K562 (cell line): ENCODE results near the gene NGRN. TPM values are rescaled to one million over a fixed set of nuclear protein-coding genes. Genes with fewer than 3 reads are reported as not detected.

Source experiments
- ATAC-seq: fragments of 200-7000 bp; cut with Tn5 transposase; 3 replicates; pipeline ENCODE4 v1.9.1; 2020; ENCODE audit warnings: moderate library complexity
- BruUV-seq: library from RNA; stranded (reverse); fragments of 400-500 nt; replicated peaks from 2 replicates; lab custom pipeline; 2021; lab: Mats Ljungman, UMichigan
- CTCF ChIA-PET: fragments of 300-600 bp; formaldehyde crosslinking; extraction: SDS; loops from one replicate; lab custom pipeline; 2021; ENCODE audit warnings: low intra/inter-chr PET ratio; lab: Yijun Ruan, JAX
- POLR2A ChIA-PET: fragments of 300-600, 350-650 bp; sonication (Branson Sonifier 250); formaldehyde crosslinking; extraction: SDS; loops from one replicate; lab custom pipeline; 2021; ENCODE audit warnings: antibody characterized with exemption, inconsistent platforms; lab: Yijun Ruan, JAX
- DNase-seq, 4 experiments: peaks; one replicate each; pipeline versions ENCODE4 v3.0.0 to v3.0.0-alpha.2; 2011 to 2018; ENCODE audit warnings: low spot score in 3 of 4, mixed read lengths in 3 of 4; ENCODE audit errors: extremely low read depth in 1 of 4
- FAIRE-seq: peaks from 2 replicates; lab custom pipeline; 2011; peaks lifted over from hg19 to GRCh38; lab: Jason Lieb, UNC
- H2AFZ ChIP-seq: 2 replicates; pipeline ENCODE4 v1.6.0; 2011; ENCODE audit warnings: low read depth, low read length, control low read depth, inconsistent platforms
- H3K27ac ChIP-seq: fragments of 200-600 bp; 3 replicates; pipeline ENCODE4 v1.8.0; 2011; ENCODE audit warnings: low read depth, mild to moderate bottlenecking, control low read depth, inconsistent platforms, low read length, moderate library complexity, mixed read lengths; ENCODE audit errors: extremely low read depth
- H3K27me3 ChIP-seq, 2 experiments: fragments of 300-600 bp in 1 of 2; 2 replicates in 1 of 2; 3 replicates in 1 of 2; pipeline versions ENCODE4 v1.6.0 to v1.8.0; 2011; ENCODE audit warnings: inconsistent platforms in 2 of 2, low read length in 2 of 2, mild to moderate bottlenecking in 1 of 2, mixed read lengths in 1 of 2, moderate library complexity in 1 of 2; ENCODE audit not compliant: control insufficient read depth in 2 of 2, insufficient read depth in 2 of 2
- H3K36me3 ChIP-seq: fragments of 300-600 bp; 3 replicates; pipeline ENCODE4 v1.8.0; 2011; ENCODE audit warnings: mild to moderate bottlenecking, low read length, inconsistent platforms; ENCODE audit not compliant: control insufficient read depth, insufficient read depth
- H3K4me1 ChIP-seq, 2 experiments: fragments of 200-600 bp in 1 of 2; replicated peaks in 1 of 2; 2 replicates in 1 of 2; 3 replicates in 1 of 2; pipeline versions ENCODE4 v1.5.1 to v1.8.0; 2011; ENCODE audit warnings: inconsistent platforms in 2 of 2, low read length in 2 of 2, mild to moderate bottlenecking in 1 of 2, mixed read lengths in 1 of 2, moderate library complexity in 1 of 2; ENCODE audit not compliant: control insufficient read depth in 2 of 2, insufficient read depth in 2 of 2
- H3K4me2 ChIP-seq: 2 replicates; pipeline ENCODE4 v1.6.1; 2011; ENCODE audit warnings: low read length, control low read depth, inconsistent platforms, mixed read lengths; ENCODE audit not compliant: insufficient read depth
- H3K4me3 ChIP-seq: fragments of 200-600 bp; sonication (generic), shearing (Covaris generic); 2 replicates; pipeline ENCODE4 v1.5.1; 2016; ENCODE audit warnings: control low read depth, inconsistent platforms
- H3K79me2 ChIP-seq: fragments of 200-600 bp; 3 replicates; pipeline ENCODE4 v1.8.0; 2011; ENCODE audit warnings: low read length, inconsistent platforms; ENCODE audit not compliant: control insufficient read depth, insufficient read depth
- H3K9ac ChIP-seq, 2 experiments: 2 replicates each; pipeline versions ENCODE4 v1.6.0 to v1.6.1; 2011; ENCODE audit warnings: low read depth in 2 of 2, low read length in 2 of 2, control low read depth in 1 of 2, inconsistent platforms in 1 of 2, mild to moderate bottlenecking in 1 of 2, mixed read lengths in 1 of 2; ENCODE audit not compliant: insufficient read depth in 1 of 2
- H3K9me1 ChIP-seq: one replicate; pipeline ENCODE4 v1.6.0; 2011; ENCODE audit warnings: inconsistent platforms, mild to moderate bottlenecking, low read length, moderate library complexity; ENCODE audit not compliant: control insufficient read depth, insufficient read depth
- H3K9me3 ChIP-seq: replicated peaks from 2 replicates; pipeline ENCODE4 v1.5.1; 2011; ENCODE audit warnings: low read depth, low read length, inconsistent platforms; ENCODE audit not compliant: control insufficient read depth, insufficient read depth
- H4K20me1 ChIP-seq: replicated peaks from 2 replicates; pipeline ENCODE4 v1.6.1; 2011; ENCODE audit warnings: low read length, inconsistent platforms, mixed read lengths; ENCODE audit not compliant: control insufficient read depth, insufficient read depth
- ARID4B ChIP-seq: sonication (generic); formaldehyde crosslinking; IDR thresholded peaks from 2 replicates; pipeline ENCODE4 v1.8.0; 2022; ENCODE audit warnings: mild to moderate bottlenecking, missing genetic modification reagents
- CHAMP1 ChIP-seq: fragments of 450-650 bp; IDR thresholded peaks from 2 replicates; pipeline ENCODE4 v1.6.1; 2016; ENCODE audit warnings: mild to moderate bottlenecking
- FOXK2 ChIP-seq, 2 experiments: fragments of 450-650 bp; IDR thresholded peaks in 1 of 2; conservative IDR thresholded peaks in 1 of 2; 2 replicates each; pipeline ENCODE4 v1.6.1; 2016; ENCODE audit warnings: low read depth in 2 of 2, mild to moderate bottlenecking in 1 of 2
- FUS ChIP-seq: fragments of 200-400 bp; formaldehyde crosslinking; optimal IDR thresholded peaks from 2 replicates; pipeline ENCODE3; 2017; ENCODE audit warnings: low read depth, low read length
- JUN ChIP-seq, 2 experiments: sonication (generic) in 1 of 2; formaldehyde crosslinking in 1 of 2; IDR thresholded peaks; 2 replicates each; pipeline versions ENCODE4 v1.6.1 to v1.8.0; 2012 to 2022; ENCODE audit warnings: borderline replicate concordance in 2 of 2, mild to moderate bottlenecking in 2 of 2, improper control_type of control experiment in 1 of 2, low read depth in 1 of 2, low read length in 1 of 2, missing genetic modification reagents in 1 of 2
- MAFK ChIP-seq: IDR thresholded peaks from 2 replicates; pipeline ENCODE4 v1.6.1; 2011; ENCODE audit warnings: low read length, improper control_type of control experiment
- RUNX1 ChIP-seq: sonication (generic); IDR thresholded peaks from 2 replicates; pipeline ENCODE4 v1.6.1; 2016; ENCODE audit warnings: antibody characterized with exemption, low read depth
- TCF3 ChIP-seq: sonication (generic); formaldehyde crosslinking; IDR thresholded peaks from 2 replicates; pipeline ENCODE4 v1.4.0; 2020; ENCODE audit warnings: mild to moderate bottlenecking, missing genetic modification reagents
- ZNF184 ChIP-seq: sonication (generic); formaldehyde crosslinking; IDR thresholded peaks from 2 replicates; pipeline ENCODE4 v1.5.0; 2020; ENCODE audit warnings: missing genetic modification reagents
- ZNF639 ChIP-seq, 2 experiments: fragments of 200-800 bp in 1 of 2; sonication (Bioruptor generic) in 1 of 2; sonication (generic) in 1 of 2; formaldehyde crosslinking in 1 of 2; IDR thresholded peaks in 1 of 2; conservative IDR thresholded peaks in 1 of 2; 2 replicates each; pipeline versions ENCODE4 v1.5.0 to v1.6.1; 2016 to 2020; ENCODE audit warnings: missing compliant biosample characterization in 1 of 2, missing genetic modification characterization in 1 of 2, missing genetic modification reagents in 1 of 2
- ZNF695 ChIP-seq: fragments of 450-650 bp; formaldehyde crosslinking; IDR thresholded peaks from 2 replicates; pipeline ENCODE4 v1.4.0; 2020; ENCODE audit warnings: mild to moderate bottlenecking, moderate library complexity
- WGBS: fragments of 100-300 bp; shearing (Covaris generic); methylation state at CpG from one replicate; pipeline ENCODE4 v1.1.6; 2016; ENCODE audit warnings: low coverage, mixed read lengths; ENCODE audit not compliant: insufficient coverage; ENCODE audit errors: missing lambda C conversion rate; 5-methylcytosine and 5-hydroxymethylcytosine counted together
- in situ Hi-C: fragments of 300-500 bp; cut with MboI; formaldehyde crosslinking; loops from 4 replicates; pipeline ENCODE4 v1.15.0; 2018; ENCODE audit warnings: inconsistent platforms, mixed read lengths
- intact Hi-C: fragments of 100-400 bp; cut with micrococcal nuclease; formaldehyde crosslinking; loops from 2 replicates; pipeline ENCODE4 v1.14.2; 2022
- polyA plus RNA-seq, 8 experiments: library from polyadenylated mRNA; depleted of rRNA in 4 of 8; stranded (reverse) in 5 of 8; unstranded in 3 of 8; fragments of >200 nt; fragmentation: Nextera tagmentation in 2 of 8; fragmentation: Illumina TruSeq in 1 of 8; extraction: Ambion mirVana in 2 of 8; extraction: Trizol in 1 of 8; gene quantifications; 2 replicates each; pipeline versions ENCODE4 v1.2.1 to v1.2.3, GENCODE V29; 2011 to 2014; ENCODE audit warnings: inconsistent platforms in 1 of 8, missing spikeins in 1 of 8
- total RNA-seq, 7 experiments: library from RNA; depleted of rRNA in 6 of 7; stranded (reverse); fragments of >200 nt in 6 of 7; fragmentation: Illumina TruSeq in 2 of 7; extraction: Trizol in 2 of 7; gene quantifications; 2 replicates each; pipeline versions ENCODE4 v1.2.1 to v1.2.3, GENCODE V29; 2011 to 2021; ENCODE audit warnings: low replicate concordance in 1 of 7

NGRN gene
- total and polyA plus RNA-seq, 9 of the 15 experiments (the other 6 are each of a cell fraction or from before 2014, with no cell fraction given), result 14.0 to 73.4 (median 60.0) TPM

- TF ChIP-seq CHAMP1, result no peak
- TF ChIP-seq ZNF695 (CRISPR knock-in tag), result no peak
These were observed 7.7 kb upstream of the NGRN start (continued) for GRCh38 chr15:90257776-90258175.

GRCh38 chr15:90259524-90259923 lies 5.9 kb upstream of the NGRN start:
- no peak for ATAC-seq
- no peak for TF ChIP-seq ARID4B
- TF ChIP-seq TCF3, result no peak
- TF ChIP-seq ZNF639 (CRISPR knock-in tag; conservative IDR thresholded peaks at IDR 0.05 in 1 of 2, IDR thresholded peaks at IDR 0.05 in 1 of 2), result no peak
- no peak for TF ChIP-seq FUS
- no peak for TF ChIP-seq JUN (IDR thresholded peaks at IDR 0.05; ENCODE audit: borderline replicate concordance, low read depth, low read length)
- TF ChIP-seq JUN (CRISPR knock-in tag; IDR thresholded peaks at IDR 0.05; ENCODE audit: borderline replicate concordance), result no peak
- no peak for TF ChIP-seq ZNF184 (CRISPR knock-in tag)
- TF ChIP-seq FOXK2 (conservative IDR thresholded peaks at IDR 0.05 in 1 of 2, IDR thresholded peaks at IDR 0.05 in 1 of 2; ENCODE audit: low read depth in 2 of 2), result no peak
- TF ChIP-seq RUNX1, result no peak
- no peak for TF ChIP-seq MAFK

More at GRCh38 chr15:90259524-90259923, 5.9 kb upstream of the NGRN start:
- Histone ChIP-seq H4K20me1 (no peaks in the 10 kb centered on the region), H3K4me1 (peaks cover 0 to 4% of the 10 kb centered on the region in 2 experiments; a peak in 3 of 5 replicates), H3K4me3 (no peak overlapping the region), H3K9me3 (no peaks in the 10 kb centered on the region), H3K79me2 (peaks cover 3% of the 10 kb centered on the region; the same call in 2 of the 3 replicates), H3K36me3 (no peaks in the 10 kb centered on the region), H3K27ac (no peak overlapping the region), H3K9ac (no peak overlapping the region), H3K9me1 (no peaks in the 10 kb centered on the region), H3K4me2 (no peak overlapping the region), H2AFZ (no peak overlapping the region), H3K27me3 (0 out of 5 replicates have a peak, but pooled peaks cover 0 to 4% of the 10 kb centered on the region in 2 experiments)
- BruUV-seq, result no TSS peak
- intact Hi-C loops (no loop called here), in situ Hi-C loops (no loop called here)
- DNase-seq (no peak), FAIRE-seq (no peak)
- 40% methylated on average over 5 of the region's 5 CpGs for WGBS
- CTCF ChIA-PET, result no interaction called here
- POLR2A ChIA-PET, result interaction anchor here (0.7 kb wide), 1 partner anchor 380 kb away, joined by 3 read pairs; no protein-coding TSS in a partner anchor
